Caki2 (cell line): ENCODE results near the gene CUEDC1. TPM values are rescaled to one million over a fixed set of nuclear protein-coding genes. Genes with fewer than 3 reads are reported as not detected.

ENCODE experiments used
- DNase-seq: peaks from one replicate; pipeline ENCODE4 v3.0.0-alpha.2; 2015; ENCODE audit warnings: low read depth
- in situ Hi-C: cut with HindIII; loops from 2 replicates; pipeline ENCODE4 v1.10.0; 2016; ENCODE audit warnings: low sequenced_read_pairs, low pct_unique_long_range_greater_than_20kb, mixed read lengths
- total RNA-seq: library from RNA; depleted of rRNA; stranded (reverse); fragments of >200 nt; shearing (Covaris generic); gene quantifications from 2 replicates; pipeline ENCODE4 v1.2.3, GENCODE V29; 2014; ENCODE audit warnings: low replicate concordance; rRNA removed

CUEDC1 gene, protein sequence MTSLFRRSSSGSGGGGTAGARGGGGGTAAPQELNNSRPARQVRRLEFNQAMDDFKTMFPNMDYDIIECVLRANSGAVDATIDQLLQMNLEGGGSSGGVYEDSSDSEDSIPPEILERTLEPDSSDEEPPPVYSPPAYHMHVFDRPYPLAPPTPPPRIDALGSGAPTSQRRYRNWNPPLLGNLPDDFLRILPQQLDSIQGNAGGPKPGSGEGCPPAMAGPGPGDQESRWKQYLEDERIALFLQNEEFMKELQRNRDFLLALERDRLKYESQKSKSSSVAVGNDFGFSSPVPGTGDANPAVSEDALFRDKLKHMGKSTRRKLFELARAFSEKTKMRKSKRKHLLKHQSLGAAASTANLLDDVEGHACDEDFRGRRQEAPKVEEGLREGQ
- total RNA-seq = 24.8 and 47.7 TPM in 2 replicates

DNA sequence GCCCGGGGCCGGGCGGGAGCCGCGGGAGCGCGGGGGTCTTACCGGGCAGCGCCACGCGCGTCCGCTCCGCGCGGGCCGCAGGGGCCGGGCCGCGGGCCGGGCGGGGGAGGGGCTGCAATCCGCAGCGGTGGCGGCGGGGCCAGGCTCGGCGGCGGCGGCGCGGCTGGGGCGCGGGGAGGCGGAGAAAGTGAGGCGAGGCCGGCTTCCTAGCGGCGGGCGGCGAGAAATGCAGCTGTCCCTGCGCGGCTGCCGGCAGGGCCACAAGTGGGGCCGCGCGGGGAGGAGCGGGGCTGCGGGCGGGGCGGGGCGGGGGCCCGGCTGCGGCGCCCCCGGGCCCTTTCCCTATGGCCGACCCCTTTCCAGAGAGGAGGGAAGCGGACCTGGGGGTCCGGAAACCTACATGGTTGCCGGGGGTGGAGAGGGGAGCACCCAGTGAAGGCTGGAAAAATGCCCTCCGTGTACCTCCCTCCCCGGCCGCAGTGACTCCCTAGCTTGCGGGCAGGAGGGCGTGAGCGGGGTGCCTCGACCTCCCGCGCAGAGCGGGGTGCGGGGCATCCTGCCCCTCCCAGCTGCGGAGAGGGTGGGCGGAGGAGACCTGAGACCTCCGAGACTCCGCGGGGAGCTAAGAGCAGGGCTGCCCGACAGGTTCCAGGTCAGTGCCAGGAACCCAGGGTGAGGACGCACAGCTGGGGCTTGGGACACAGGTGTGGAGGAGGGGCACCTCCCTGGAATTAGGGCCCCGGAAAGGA is at the start of gene CUEDC1:
TSS of gene CUEDC1 (minus strand) at position 230 of the 749 bp plus-strand sequence. CDS start 69,848 bp downstream, outside the sequence.
- in situ Hi-C loops = no loop called here
- DNase-seq = peak; percentile 23

DNA sequence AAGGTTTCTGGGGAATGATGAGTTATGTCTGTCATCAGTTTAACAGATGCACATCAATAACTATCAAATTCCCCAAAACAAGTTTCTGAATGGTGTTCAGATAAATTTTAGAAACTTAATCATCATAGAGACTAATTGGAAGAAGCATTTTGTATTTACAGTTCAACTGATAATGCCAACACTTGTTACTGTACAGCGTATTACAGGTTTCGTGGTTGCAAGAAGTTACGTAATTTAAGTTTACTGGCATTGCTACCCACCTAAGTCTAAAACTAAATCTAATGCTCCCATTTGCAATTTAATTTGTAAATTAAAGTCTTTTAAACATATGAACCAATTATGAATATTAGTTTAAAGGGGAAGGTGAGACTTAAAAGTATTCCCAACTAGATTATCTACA is 48.8 kb upstream of the CUEDC1 start:
- DNase-seq = no peak
- in situ Hi-C loops = no loop called here

GRCh38 chr17:58002973-58003372 is 47.8 kb upstream of the CUEDC1 start:
- in situ Hi-C loops = no loop called here
- no peak for DNase-seq

GRCh38 chr17:58002154-58002948 is 47.1 kb upstream of the CUEDC1 start:
- in situ Hi-C loops = no loop called here
- no peak for DNase-seq

DNA sequence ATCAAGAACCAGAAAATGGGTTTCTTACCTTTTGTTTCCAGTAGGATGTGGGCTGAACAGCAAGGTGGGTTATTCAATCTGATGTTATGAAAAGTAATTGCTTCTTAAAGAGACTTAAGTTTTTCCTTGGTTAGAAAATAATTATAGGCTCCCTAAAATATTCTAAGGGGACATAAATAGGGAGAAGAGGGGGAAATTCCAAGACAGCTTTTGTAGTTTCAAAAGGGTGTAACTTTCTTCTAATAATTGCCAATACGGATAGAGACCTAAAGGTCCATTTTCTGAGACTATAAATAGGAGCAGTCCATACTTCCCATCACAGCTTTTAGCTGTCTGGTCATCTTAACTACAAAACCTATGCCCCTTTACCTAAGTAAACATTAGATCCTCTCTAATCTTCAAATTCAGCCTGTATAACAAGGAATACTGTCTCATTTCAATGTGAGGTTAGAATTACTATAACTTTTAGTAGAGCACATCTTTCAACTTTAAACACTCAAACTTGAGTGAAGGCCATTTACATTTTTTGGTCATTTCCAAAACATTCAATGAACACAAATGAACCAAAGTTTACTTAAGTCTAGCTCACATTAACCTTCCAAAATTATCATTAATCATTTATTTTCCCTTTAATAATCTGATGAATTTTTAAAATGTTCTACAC is 46.4 kb upstream of the CUEDC1 start:
- no peak for DNase-seq
- in situ Hi-C loops = no loop called here

DNA sequence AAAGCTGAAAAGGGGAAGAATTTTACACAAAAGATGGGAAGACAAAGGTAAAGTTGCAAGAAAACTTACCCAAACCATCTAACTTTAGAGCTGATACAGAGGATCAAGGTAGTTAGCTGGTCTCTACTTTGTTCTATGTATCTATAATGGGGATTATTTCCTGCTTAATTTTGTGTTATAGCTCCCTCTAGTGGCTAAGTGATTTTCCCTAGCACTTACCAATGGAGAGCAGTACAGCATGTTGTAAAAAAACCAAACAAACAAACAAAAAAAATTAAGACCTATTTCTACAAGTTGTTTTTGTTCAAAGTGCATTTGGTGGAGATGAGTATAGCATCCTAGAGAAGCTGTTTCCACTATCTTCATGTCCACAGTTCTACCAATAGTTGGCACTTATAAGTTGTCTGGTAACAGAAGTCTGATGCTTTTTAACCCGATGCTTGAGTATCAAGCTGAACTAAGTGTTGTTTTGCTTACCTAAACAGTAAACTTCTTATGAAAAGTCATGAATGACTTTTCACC is 44.3 kb upstream of the CUEDC1 start:
- in situ Hi-C loops = loop anchor here (10.0 kb wide), 2 partner anchors 75 to 145 kb away; partner anchors contain the start of gene MRPS23
- DNase-seq = peak; percentile 67

- in situ Hi-C loops = loop anchor here (10.0 kb wide), 2 partner anchors 74 to 144 kb away; partner anchors contain the start of gene MRPS23
- no peak for DNase-seq
These were observed 43.8 kb upstream of the CUEDC1 start for GRCh38 chr17:57999010-57999495.

DNA sequence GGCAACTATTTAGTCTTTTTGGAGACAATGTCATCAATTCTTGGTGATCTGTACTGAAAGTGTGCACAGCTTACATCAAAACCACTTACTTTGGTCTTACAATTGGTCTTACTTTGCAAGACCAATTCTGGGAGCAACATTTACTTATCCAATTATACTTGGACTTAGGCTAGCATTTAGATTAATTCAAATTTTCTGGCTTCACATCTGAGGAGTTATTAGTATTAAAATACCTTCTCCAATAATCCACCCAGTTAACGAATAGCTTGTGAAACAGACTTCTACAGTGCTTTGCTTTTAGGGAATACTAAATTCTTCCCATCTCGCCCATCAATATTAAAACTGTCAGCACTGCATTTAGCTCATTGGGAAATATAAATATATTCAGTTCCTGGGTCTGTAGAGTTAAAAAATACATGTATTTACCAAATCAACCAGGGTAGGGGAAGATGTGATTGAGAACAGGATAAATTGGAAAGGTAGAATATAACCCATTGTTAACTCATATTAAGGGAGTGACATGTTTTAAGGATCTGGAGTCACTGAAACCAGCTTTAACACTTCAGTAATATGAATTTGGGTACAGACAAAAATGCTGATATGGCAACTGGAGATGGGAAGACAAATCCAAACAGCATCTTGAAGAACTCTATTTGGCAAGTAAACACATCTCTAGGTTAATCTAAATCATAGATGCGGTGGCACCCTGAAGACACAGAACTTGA is 42.0 kb upstream of the CUEDC1 start:
- in situ Hi-C loops = loop anchor here (10.0 kb wide), 2 partner anchors 72 to 142 kb away; partner anchors contain the start of gene MRPS23
- no peak for DNase-seq

DNA sequence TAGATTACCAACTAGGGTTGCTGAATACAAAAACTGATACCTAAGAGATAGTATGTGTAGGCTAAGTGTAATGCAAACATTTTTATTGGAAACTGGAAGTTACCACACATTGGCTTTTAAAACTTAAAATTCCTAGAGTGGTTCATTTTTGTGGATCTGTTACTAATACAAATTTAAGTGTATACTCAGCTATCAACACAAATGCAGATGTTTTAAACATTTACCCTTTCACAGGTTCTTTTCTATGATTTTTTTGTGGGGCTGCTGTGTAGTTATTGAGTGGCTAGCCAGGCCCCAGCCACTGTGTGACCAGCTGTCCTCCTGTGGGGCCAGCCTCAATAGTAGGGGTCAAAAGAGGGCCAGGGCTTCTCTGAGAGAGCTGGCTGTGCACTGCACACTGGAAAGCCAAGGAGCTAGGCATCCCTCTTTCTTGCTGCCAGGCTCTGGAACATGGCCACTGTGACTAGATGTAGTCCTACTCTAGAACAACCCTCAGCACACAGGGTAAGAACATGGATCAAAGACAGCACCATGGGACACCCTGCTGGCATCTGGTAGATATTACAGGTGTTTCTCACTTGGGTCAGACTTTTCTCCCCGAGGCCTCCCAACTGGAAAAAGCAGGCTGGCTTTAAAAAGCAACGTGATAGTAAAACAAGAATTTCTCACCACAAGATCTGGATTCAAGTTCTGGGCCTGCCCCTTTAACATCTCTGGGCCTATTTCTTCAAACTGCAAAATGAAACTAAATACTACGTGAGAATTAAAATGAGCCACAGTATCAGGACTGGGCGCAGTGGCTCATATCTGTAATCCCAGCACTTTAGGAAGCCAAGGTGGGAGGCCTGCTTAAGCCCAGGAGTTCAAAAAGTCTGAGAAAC is 40.1 kb upstream of the CUEDC1 start:
- DNase-seq = peak; percentile 71
- in situ Hi-C loops = loop anchor here (10.0 kb wide), 2 partner anchors 71 to 141 kb away; partner anchors contain the start of gene MRPS23

- no peak for DNase-seq
- in situ Hi-C loops = loop anchor here (10.0 kb wide), 2 partner anchors 70 to 140 kb away; partner anchors contain the start of gene MRPS23
These were observed 39.2 kb upstream of the CUEDC1 start for GRCh38 chr17:57994436-57994835.

- no peak for DNase-seq
- in situ Hi-C loops = loop anchor here (10.0 kb wide), 2 partner anchors 69 to 139 kb away; partner anchors contain the start of gene MRPS23
These were observed 38.5 kb upstream of the CUEDC1 start for GRCh38 chr17:57993471-57994365.

DNA sequence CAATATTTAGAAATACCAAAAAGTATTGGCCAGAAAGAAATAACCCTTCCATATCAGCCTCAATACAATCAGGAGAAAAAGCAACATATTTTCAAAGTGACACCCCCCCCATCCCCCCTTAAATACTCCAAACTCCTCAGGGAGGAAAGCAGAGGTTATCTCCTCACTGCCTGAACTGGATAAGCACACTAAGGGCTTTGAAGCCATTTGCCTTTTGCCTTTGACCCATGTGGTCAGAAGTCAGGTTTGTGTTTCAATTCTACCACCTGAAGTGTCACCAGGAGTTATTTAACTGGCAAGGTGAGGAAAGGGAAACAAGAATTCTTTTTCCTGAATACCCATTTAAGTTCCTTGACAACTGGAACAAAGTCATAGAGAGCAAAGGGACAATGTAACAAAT is 36.3 kb upstream of the CUEDC1 start:
- in situ Hi-C loops = loop anchor here (10.0 kb wide), 2 partner anchors 67 to 137 kb away; partner anchors contain the start of gene MRPS23
- DNase-seq = no peak

DNA sequence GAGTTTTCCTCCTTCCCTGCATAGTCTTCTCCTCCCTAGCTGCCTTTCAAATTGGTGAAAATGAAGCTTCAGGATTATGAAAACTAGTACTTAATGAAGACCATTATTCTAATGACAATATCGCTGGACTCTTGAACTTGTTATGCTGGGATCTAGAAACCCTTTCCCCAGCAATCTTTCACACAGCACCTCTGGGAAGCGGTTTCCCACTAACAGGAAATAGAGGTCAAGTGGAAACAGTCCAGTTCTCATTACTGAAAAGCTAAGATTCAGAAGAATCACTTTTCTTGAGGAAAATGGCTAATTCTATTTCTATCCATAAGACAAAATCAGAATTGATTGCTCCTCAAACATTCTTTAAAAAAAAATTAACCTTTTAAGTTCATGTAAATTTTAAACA is 34.8 kb upstream of the CUEDC1 start:
- no peak for DNase-seq
- in situ Hi-C loops = loop anchor here (10.0 kb wide), 2 partner anchors 65 to 135 kb away; partner anchors contain the start of gene MRPS23

- peak; percentile 54 for DNase-seq
These were observed 33.4 kb upstream of the CUEDC1 start for GRCh38 chr17:57988301-57989250.

More at GRCh38 chr17:57988301-57989250, 33.4 kb upstream of the CUEDC1 start:
- in situ Hi-C loops = no loop called here
